ENCODE results near the gene PLCB4. TPM values are rescaled to one million over a fixed set of nuclear protein-coding genes. Genes with fewer than 3 reads are reported as not detected.

PLCB4 gene
- total and polyA plus RNA-seq, 2 experiments from 2014 or later = 6.5 to 16.1 TPM

DNA sequence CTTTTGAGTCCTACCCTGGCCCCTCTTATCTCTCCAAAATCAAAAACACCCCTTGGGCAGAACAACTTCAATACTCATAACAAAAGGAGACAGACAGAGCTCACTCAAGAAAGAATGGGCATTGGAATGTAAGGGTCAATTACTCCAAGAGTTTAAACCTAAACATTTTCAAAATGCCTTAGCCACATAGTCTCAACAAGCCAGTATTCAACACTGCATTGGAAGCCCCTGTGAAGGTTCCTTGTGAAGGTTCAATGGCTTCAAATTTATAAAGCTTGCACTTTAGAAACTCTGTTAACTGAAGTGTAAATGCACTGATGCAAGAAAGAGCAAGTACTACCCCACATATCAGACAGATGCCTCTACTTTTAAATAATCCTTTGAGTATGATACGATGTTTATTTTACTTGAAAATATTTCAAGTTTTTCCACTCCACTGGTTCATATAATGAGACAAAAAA lies 306.4 kb downstream of the PLCB4 start:
- H4K20me1 ChIP-seq (replicated peaks; ENCODE audit: insufficient read depth) = no peaks in the 10 kb centered on the region
- H3K79me2 ChIP-seq (replicated peaks; ENCODE audit: insufficient read depth) = no peaks in the 10 kb centered on the region
- H2AFZ ChIP-seq = no peak overlapping the region
- peak overlapping the region; percentile 79 for H3K27ac ChIP-seq (ENCODE audit: low read depth)
- no peaks in the 10 kb centered on the region for H3K27me3 ChIP-seq (ENCODE audit: insufficient read depth)
- Mint-ChIP-seq H3K36me3 (ENCODE audit: low read depth) (no peaks in the 10 kb centered on the region), H3K4me3 (peak overlapping the region; percentile 3), H3K9me3 (no peaks in the 10 kb centered on the region), H3K4me1 (peaks cover 40% of the 10 kb centered on the region), H3K27me3 (ENCODE audit: insufficient read depth, low read depth, poor library complexity) (no peaks in the 10 kb centered on the region), H3K27ac (peak overlapping the region; percentile 38)
- DNase-seq (ENCODE audit: low spot score) (peak; percentile 75), ATAC-seq (peak; percentile 92)
- H3K36me3 ChIP-seq (ENCODE audit: insufficient read depth) = no peaks in the 10 kb centered on the region
- no peak overlapping the region for H3K4me3 ChIP-seq
- peak overlapping the region; percentile 34; the same call in 1 of the 2 replicates for H3K4me2 ChIP-seq
- H3K9me2 ChIP-seq (ENCODE audit: insufficient read depth) = peaks cover 3% of the 10 kb centered on the region; the same call in 1 of the 2 replicates
- no peaks in the 10 kb centered on the region for H3F3A ChIP-seq (replicated peaks; ENCODE audit: low read depth)
- TF ChIP-seq NANOG (IDR thresholded peaks at IDR 0.05; ENCODE audit: borderline replicate concordance) = peak; percentile 71
- TF ChIP-seq, protein P1, sequence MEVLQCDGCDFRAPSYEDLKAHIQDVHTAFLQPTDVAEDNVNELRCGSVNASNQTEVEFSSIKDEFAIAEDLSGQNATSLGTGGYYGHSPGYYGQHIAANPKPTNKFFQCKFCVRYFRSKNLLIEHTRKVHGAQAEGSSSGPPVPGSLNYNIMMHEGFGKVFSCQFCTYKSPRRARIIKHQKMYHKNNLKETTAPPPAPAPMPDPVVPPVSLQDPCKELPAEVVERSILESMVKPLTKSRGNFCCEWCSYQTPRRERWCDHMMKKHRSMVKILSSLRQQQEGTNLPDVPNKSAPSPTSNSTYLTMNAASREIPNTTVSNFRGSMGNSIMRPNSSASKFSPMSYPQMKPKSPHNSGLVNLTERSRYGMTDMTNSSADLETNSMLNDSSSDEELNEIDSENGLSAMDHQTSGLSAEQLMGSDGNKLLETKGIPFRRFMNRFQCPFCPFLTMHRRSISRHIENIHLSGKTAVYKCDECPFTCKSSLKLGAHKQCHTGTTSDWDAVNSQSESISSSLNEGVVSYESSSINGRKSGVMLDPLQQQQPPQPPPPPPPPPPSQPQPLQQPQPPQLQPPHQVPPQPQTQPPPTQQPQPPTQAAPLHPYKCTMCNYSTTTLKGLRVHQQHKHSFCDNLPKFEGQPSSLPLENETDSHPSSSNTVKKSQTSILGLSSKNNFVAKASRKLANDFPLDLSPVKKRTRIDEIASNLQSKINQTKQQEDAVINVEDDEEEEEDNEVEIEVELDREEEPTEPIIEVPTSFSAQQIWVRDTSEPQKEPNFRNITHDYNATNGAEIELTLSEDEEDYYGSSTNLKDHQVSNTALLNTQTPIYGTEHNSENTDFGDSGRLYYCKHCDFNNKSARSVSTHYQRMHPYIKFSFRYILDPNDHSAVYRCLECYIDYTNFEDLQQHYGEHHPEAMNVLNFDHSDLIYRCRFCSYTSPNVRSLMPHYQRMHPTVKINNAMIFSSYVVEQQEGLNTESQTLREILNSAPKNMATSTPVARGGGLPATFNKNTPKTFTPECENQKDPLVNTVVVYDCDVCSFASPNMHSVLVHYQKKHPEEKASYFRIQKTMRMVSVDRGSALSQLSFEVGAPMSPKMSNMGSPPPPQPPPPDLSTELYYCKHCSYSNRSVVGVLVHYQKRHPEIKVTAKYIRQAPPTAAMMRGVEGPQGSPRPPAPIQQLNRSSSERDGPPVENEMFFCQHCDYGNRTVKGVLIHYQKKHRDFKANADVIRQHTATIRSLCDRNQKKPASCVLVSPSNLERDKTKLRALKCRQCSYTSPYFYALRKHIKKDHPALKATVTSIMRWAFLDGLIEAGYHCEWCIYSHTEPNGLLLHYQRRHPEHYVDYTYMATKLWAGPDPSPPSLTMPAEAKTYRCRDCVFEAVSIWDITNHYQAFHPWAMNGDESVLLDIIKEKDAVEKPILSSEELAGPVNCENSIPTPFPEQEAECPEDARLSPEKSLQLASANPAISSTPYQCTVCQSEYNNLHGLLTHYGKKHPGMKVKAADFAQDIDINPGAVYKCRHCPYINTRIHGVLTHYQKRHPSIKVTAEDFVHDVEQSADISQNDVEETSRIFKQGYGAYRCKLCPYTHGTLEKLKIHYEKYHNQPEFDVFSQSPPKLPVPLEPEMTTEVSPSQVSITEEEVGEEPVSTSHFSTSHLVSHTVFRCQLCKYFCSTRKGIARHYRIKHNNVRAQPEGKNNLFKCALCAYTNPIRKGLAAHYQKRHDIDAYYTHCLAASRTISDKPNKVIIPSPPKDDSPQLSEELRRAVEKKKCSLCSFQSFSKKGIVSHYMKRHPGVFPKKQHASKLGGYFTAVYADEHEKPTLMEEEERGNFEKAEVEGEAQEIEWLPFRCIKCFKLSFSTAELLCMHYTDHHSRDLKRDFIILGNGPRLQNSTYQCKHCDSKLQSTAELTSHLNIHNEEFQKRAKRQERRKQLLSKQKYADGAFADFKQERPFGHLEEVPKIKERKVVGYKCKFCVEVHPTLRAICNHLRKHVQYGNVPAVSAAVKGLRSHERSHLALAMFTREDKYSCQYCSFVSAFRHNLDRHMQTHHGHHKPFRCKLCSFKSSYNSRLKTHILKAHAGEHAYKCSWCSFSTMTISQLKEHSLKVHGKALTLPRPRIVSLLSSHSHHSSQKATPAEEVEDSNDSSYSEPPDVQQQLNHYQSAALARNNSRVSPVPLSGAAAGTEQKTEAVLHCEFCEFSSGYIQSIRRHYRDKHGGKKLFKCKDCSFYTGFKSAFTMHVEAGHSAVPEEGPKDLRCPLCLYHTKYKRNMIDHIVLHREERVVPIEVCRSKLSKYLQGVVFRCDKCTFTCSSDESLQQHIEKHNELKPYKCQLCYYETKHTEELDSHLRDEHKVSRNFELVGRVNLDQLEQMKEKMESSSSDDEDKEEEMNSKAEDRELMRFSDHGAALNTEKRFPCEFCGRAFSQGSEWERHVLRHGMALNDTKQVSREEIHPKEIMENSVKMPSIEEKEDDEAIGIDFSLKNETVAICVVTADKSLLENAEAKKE (CRISPR knock-in tag; IDR thresholded peaks at IDR 0.05) = peak; percentile 51; the same call in 1 of the 2 replicates
- TF ChIP-seq, protein P2, sequence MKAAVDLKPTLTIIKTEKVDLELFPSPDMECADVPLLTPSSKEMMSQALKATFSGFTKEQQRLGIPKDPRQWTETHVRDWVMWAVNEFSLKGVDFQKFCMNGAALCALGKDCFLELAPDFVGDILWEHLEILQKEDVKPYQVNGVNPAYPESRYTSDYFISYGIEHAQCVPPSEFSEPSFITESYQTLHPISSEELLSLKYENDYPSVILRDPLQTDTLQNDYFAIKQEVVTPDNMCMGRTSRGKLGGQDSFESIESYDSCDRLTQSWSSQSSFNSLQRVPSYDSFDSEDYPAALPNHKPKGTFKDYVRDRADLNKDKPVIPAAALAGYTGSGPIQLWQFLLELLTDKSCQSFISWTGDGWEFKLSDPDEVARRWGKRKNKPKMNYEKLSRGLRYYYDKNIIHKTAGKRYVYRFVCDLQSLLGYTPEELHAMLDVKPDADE (IDR thresholded peaks at IDR 0.05) = no peak
- peaks cover 19% of the 10 kb centered on the region for H3K4me1 ChIP-seq (ENCODE audit: insufficient read depth)

DNA sequence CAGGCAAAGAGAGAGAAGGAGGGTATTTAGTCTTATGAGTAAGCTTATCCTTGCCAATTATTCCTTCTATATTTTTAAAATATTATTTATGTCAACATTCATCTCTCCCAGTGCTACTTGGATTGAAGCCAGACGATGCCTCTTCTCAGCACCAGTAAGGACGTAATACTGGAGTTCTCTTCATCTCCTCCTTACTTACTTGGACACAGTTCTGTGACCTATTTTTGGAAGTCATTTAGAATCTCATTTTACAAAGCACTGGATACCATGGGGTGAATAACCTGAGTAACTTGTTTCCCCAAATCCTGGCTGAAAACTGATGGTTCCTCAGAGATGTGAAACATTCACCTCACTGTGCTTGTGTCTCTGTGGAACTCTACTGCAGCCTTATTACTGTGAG lies 308.1 kb downstream of the PLCB4 start:
- Histone ChIP-seq H3K4me3 (no peak overlapping the region), H3K27me3 (ENCODE audit: insufficient read depth) (no peaks in the 10 kb centered on the region), H3F3A (replicated peaks; ENCODE audit: low read depth) (no peaks in the 10 kb centered on the region), H3K9me2 (ENCODE audit: insufficient read depth) (peaks cover 10% of the 10 kb centered on the region; the same call in 1 of the 2 replicates), H3K79me2 (replicated peaks; ENCODE audit: insufficient read depth) (no peaks in the 10 kb centered on the region), H4K20me1 (replicated peaks; ENCODE audit: insufficient read depth) (no peaks in the 10 kb centered on the region), H3K36me3 (ENCODE audit: insufficient read depth) (no peaks in the 10 kb centered on the region), H2AFZ (no peak overlapping the region), H3K4me2 (no peak overlapping the region), H3K27ac (ENCODE audit: low read depth) (no peak overlapping the region), H3K4me1 (ENCODE audit: insufficient read depth) (peaks cover 19% of the 10 kb centered on the region)
- DNase-seq (ENCODE audit: low spot score) (no peak), ATAC-seq (no peak)
- Mint-ChIP-seq H3K9me3 (no peaks in the 10 kb centered on the region), H3K4me1 (peaks cover 34% of the 10 kb centered on the region), H3K27ac (no peak overlapping the region), H3K36me3 (ENCODE audit: low read depth) (no peaks in the 10 kb centered on the region; the same call in 2 of the 3 replicates), H3K27me3 (ENCODE audit: insufficient read depth, low read depth, poor library complexity) (no peaks in the 10 kb centered on the region), H3K4me3 (no peak overlapping the region)
- TF ChIP-seq STAT1 (IDR thresholded peaks at IDR 0.05; ENCODE audit: unreplicated experiment) (no peak), CREB1 (CRISPR knock-in tag; IDR thresholded peaks at IDR 0.05; ENCODE audit: low read depth) (no peak), EZH2phosphoT487 (IDR thresholded peaks at IDR 0.05; ENCODE audit: unreplicated experiment) (no peak), EZH2 (IDR thresholded peaks at IDR 0.05; ENCODE audit: low read depth, unreplicated experiment) (no peak)
- TF ChIP-seq, protein P3, sequence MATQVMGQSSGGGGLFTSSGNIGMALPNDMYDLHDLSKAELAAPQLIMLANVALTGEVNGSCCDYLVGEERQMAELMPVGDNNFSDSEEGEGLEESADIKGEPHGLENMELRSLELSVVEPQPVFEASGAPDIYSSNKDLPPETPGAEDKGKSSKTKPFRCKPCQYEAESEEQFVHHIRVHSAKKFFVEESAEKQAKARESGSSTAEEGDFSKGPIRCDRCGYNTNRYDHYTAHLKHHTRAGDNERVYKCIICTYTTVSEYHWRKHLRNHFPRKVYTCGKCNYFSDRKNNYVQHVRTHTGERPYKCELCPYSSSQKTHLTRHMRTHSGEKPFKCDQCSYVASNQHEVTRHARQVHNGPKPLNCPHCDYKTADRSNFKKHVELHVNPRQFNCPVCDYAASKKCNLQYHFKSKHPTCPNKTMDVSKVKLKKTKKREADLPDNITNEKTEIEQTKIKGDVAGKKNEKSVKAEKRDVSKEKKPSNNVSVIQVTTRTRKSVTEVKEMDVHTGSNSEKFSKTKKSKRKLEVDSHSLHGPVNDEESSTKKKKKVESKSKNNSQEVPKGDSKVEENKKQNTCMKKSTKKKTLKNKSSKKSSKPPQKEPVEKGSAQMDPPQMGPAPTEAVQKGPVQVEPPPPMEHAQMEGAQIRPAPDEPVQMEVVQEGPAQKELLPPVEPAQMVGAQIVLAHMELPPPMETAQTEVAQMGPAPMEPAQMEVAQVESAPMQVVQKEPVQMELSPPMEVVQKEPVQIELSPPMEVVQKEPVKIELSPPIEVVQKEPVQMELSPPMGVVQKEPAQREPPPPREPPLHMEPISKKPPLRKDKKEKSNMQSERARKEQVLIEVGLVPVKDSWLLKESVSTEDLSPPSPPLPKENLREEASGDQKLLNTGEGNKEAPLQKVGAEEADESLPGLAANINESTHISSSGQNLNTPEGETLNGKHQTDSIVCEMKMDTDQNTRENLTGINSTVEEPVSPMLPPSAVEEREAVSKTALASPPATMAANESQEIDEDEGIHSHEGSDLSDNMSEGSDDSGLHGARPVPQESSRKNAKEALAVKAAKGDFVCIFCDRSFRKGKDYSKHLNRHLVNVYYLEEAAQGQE (IDR thresholded peaks at IDR 0.05; ENCODE audit: unreplicated experiment) = no peak

Measured in GM23338 (cell line).